Suppressor macrophage treated with lipopolysaccharide for 4 hours (primary cell): ENCODE measurements around the gene CALCOCO1.
"Not testable (repeated sequence)": the region's sequence is repeated elsewhere in the genome, so short reads cannot be mapped to it uniquely, and the experiment has no call there.

Source experiments
- DNase-seq: peaks from one replicate; pipeline ENCODE4 v3.0.0-alpha.2; 2020

The CALCOCO1 gene

GRCh38 chr12:53727310-53728041 is at the start of gene CALCOCO1:
CALCOCO1 (minus strand) TSS chr12:53727452; CDS start chr12:53725242, 2,210 bp downstream.
- peak; percentile 98 for DNase-seq

- no peak for DNase-seq
Measured at GRCh38 chr12:53776872-53777271, 49.6 kb upstream of the CALCOCO1 start.

- DNase-seq = no peak
Measured at GRCh38 chr12:53775478-53776145, 48.4 kb upstream of the CALCOCO1 start.

GRCh38 chr12:53770281-53770680 is 43.0 kb upstream of the CALCOCO1 start:
- DNase-seq = no peak

GRCh38 chr12:53768976-53769375 is 41.7 kb upstream of the CALCOCO1 start:
- DNase-seq = no peak

GRCh38 chr12:53766881-53767280 is 39.6 kb upstream of the CALCOCO1 start:
- DNase-seq = no peak

GRCh38 chr12:53765891-53766290 is 38.6 kb upstream of the CALCOCO1 start:
- DNase-seq = no peak

- no peak for DNase-seq
Measured at GRCh38 chr12:53764615-53765014, 37.4 kb upstream of the CALCOCO1 start.

- not testable (repeated sequence) for DNase-seq
Measured at GRCh38 chr12:53762793-53763192, 35.5 kb upstream of the CALCOCO1 start.

GRCh38 chr12:53761306-53761705 is 34.1 kb upstream of the CALCOCO1 start:
- no peak for DNase-seq

- no peak for DNase-seq
Measured at GRCh38 chr12:53759261-53759660, 32.0 kb upstream of the CALCOCO1 start.

GRCh38 chr12:53758730-53759103 is 31.5 kb upstream of the CALCOCO1 start:
- DNase-seq = no peak

- DNase-seq = no peak
Measured at GRCh38 chr12:53758081-53758729, 31.0 kb upstream of the CALCOCO1 start.

GRCh38 chr12:53757101-53757770 is 30.0 kb upstream of the CALCOCO1 start:
- peak; percentile 85 for DNase-seq

GRCh38 chr12:53756300-53757100 is 29.2 kb upstream of the CALCOCO1 start:
- DNase-seq = no peak

- no peak for DNase-seq
Measured at GRCh38 chr12:53755893-53756292, 28.6 kb upstream of the CALCOCO1 start.

- DNase-seq = no peak
Measured at GRCh38 chr12:53755451-53755891, 28.2 kb upstream of the CALCOCO1 start.

- no peak for DNase-seq
Measured at GRCh38 chr12:53754633-53755264, 27.5 kb upstream of the CALCOCO1 start.

- DNase-seq = no peak
Measured at GRCh38 chr12:53754188-53754585, 26.9 kb upstream of the CALCOCO1 start.

GRCh38 chr12:53752621-53753020 is 25.4 kb upstream of the CALCOCO1 start:
- no peak for DNase-seq

- no peak for DNase-seq
Measured at GRCh38 chr12:53752192-53752601, 24.9 kb upstream of the CALCOCO1 start.
